ENCODE results near the gene USE1. TPM values are rescaled to one million over a fixed set of nuclear protein-coding genes. Genes with fewer than 3 reads are reported as not detected.

USE1 gene
- total and polyA plus RNA-seq, 9 of the 15 experiments (the other 6 are each of a cell fraction or from before 2014, with no cell fraction given): 17.3 to 52.4 (median 34.0) TPM

DNA sequence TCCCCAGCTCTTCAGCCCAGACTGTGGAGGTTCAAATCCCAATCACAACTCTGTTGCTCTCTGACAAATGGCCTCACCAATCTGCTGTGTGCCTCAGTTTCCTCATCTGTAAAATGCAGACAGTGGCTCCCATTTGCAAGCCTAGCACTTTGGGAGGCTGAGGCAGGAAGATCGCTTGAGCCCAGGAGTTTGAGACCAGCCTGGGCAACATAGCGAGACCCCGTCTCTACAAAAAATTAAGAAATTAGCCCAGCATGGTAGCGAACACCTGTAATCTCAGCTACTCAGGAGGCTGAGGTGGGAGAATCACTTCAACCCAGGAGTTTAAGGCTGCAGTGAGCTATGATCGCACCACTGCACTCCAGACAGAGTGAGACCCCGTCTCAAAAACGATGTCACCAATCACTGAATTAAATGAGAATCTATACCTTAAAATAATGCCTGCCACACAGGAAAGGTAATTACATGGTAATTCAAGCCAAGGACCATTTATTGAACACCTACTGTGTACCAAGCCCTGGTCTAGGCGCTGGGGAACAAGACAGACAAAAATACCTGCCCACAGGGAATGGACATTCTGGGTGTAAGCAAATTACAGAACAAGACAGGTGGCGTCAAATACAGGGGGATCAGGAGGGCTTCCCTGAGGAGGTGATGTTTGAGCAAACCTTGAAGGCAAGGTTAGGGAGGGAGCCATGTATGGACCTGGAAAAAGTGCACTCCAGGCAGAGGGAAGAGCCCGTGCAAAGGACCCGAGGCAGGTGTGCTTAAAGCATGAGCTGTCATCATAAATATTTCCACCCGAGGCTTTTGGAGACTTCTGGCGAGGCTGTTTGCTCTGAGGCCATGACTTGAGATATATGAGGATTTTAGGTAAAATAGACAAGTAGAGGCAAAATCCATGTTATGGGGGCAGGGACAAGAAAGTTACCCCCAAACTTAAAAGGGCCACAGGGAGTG is 22.9 kb downstream of the USE1 start:
- intact Hi-C loops (cut with micrococcal nuclease): no loop called here
- H3K79me2 ChIP-seq (ENCODE audit: control insufficient read depth, insufficient read depth, low read length): peaks cover 64% of the 10 kb centered on the region
- no peak overlapping the region for H3K4me2 ChIP-seq (ENCODE audit: insufficient read depth, low read length)
- no TSS peak for BruUV-seq (replicated peaks)
- H3K36me3 ChIP-seq (ENCODE audit: control insufficient read depth, insufficient read depth, low read length): peaks cover 60% of the 10 kb centered on the region; the same call in 2 of the 3 replicates
- TF ChIP-seq KDM1A (IDR thresholded peaks at IDR 0.05) (0 out of 4 replicates have a peak, but pooled peaks have one; percentile 3 to 10), ZNF224 (CRISPR knock-in tag; IDR thresholded peaks at IDR 0.05) (no peak), ERF (CRISPR knock-in tag; IDR thresholded peaks at IDR 0.05) (no peak), ZKSCAN8 (CRISPR knock-in tag; IDR thresholded peaks at IDR 0.05) (peak; percentile 67), SNRNP70 (optimal IDR thresholded peaks at IDR 0.05; ENCODE audit: low read depth, low read length) (no peak), BCOR (IDR thresholded peaks at IDR 0.05) (peak; percentile 0; the same call in 1 of the 2 replicates), RBM25 (IDR thresholded peaks at IDR 0.05; ENCODE audit: low read depth, low read length, severe bottlenecking) (peak; percentile 80), SMARCA5 (IDR thresholded peaks at IDR 0.05) (peak; percentile 31; the same call in 1 of the 2 replicates), ZFP36 (IDR thresholded peaks at IDR 0.05; ENCODE audit: low read depth, low read length, partially characterized antibody) (peak; percentile 79), ZNF121 (CRISPR knock-in tag; conservative IDR thresholded peaks at IDR 0.05) (0 out of 2 replicates have a peak, but pooled peaks have one; percentile 19), ZNF436 (CRISPR knock-in tag; IDR thresholded peaks at IDR 0.05) (peak; percentile 52; the same call in 1 of the 2 replicates)
- WGBS (ENCODE audit: insufficient coverage, low coverage, missing lambda C conversion rate): 86% methylated on average over 13 of the region's 13 CpGs
- no peak overlapping the region for H3K4me3 ChIP-seq
- H3K9me3 ChIP-seq (replicated peaks; ENCODE audit: control insufficient read depth, insufficient read depth, low read depth, low read length): no peaks in the 10 kb centered on the region
- H3K4me1 ChIP-seq (replicated peaks in 1 of 2; ENCODE audit: control insufficient read depth in 2 of 2, insufficient read depth in 2 of 2, low read length in 2 of 2): peaks cover 22 to 52% of the 10 kb centered on the region in 2 experiments
- no peaks in the 10 kb centered on the region for H3K27me3 ChIP-seq (ENCODE audit: control insufficient read depth in 2 of 2, insufficient read depth in 2 of 2, low read length in 2 of 2)
- no peak overlapping the region for H3K9ac ChIP-seq (ENCODE audit: insufficient read depth in 1 of 2, low read depth in 2 of 2, low read length in 2 of 2)
- no peak for FAIRE-seq
- ChIA-PET CTCF (ENCODE audit: low intra/inter-chr PET ratio) (no interaction called here), POLR2A (interaction anchor here (0.6 to 11.3 kb wide), 6 partner anchors 11 to 30 kb away, joined by 3 to 129 read pairs (median 4); partner anchors contain the start of genes OCEL1 and USE1)
- peaks cover 16% of the 10 kb centered on the region for H4K20me1 ChIP-seq (replicated peaks; ENCODE audit: control insufficient read depth, insufficient read depth, low read length)
- no peak overlapping the region for H2AFZ ChIP-seq (ENCODE audit: low read depth, low read length)
- H3K9me1 ChIP-seq (ENCODE audit: control insufficient read depth, insufficient read depth, low read length): no peaks in the 10 kb centered on the region
- DNase-seq (ENCODE audit: extremely low read depth in 1 of 4, low spot score in 3 of 4): no peak
- in situ Hi-C loops (cut with MboI): no loop called here
- no peak for ATAC-seq
- H3K27ac ChIP-seq (ENCODE audit: extremely low read depth, low read depth, low read length): no peak overlapping the region

All from K562 (cell line).